CD4-positive, alpha-beta T cell treated with Interleukin-15 for 4 hours (primary cell): ENCODE measurements around the gene BNIP5.

Experiments used
- DNase-seq: peaks from one replicate; pipeline ENCODE4 v3.0.0-alpha.2; 2020; ENCODE audit warnings: low spot score

The BNIP5 gene

GRCh38 chr6:36266913-36267644 is 69.6 kb downstream of the BNIP5 start:
- DNase-seq: no peak
